CD4-positive, alpha-beta T cell (primary cell): ENCODE results near the gene E2F1. TPM values are rescaled to one million over a fixed set of nuclear protein-coding genes. Genes with fewer than 3 reads are reported as not detected.

Experiments used
- ATAC-seq: fragments of 200-7000 bp; cut with Tn5 transposase; one replicate; pipeline ENCODE4 v1.10.0; 2022; ENCODE audit warnings: mild to moderate bottlenecking; ENCODE audit not compliant: poor library complexity
- CTCF ChIA-PET: fragments of 350-600 bp; sonication (Branson Sonifier 250); formaldehyde crosslinking; loops from one replicate; lab custom pipeline; 2021; ENCODE audit warnings: antibody characterized with exemption, inconsistent platforms; lab: Charles Lee
- POLR2A ChIA-PET: fragments of 350-600 bp; sonication (Branson Sonifier 250); formaldehyde crosslinking; loops from one replicate; lab custom pipeline; 2021; ENCODE audit warnings: antibody characterized with exemption, inconsistent platforms; lab: Charles Lee
- DNase-seq, 14 experiments: peaks; one replicate each; pipeline ENCODE4 v3.0.0-alpha.2; 2013 to 2020; ENCODE audit warnings: mixed read lengths in 2 of 14
- H3K27ac ChIP-seq, 2 donors: one replicate each; pipeline versions ENCODE4 v1.5.1 to v1.7.0; 2013; ENCODE audit warnings: low read length in 2 of 2, low read depth in 1 of 2, mild to moderate bottlenecking in 1 of 2
- H3K27me3 ChIP-seq, 2 experiments: 1 replicate in 1 of 2; 2 replicates in 1 of 2; pipeline versions ENCODE4 v1.6.1 to v1.7.0; 2013; ENCODE audit warnings: low read length in 2 of 2, control low read depth in 1 of 2, mild to moderate bottlenecking in 1 of 2, moderate library complexity in 1 of 2; ENCODE audit not compliant: insufficient read depth in 2 of 2, control insufficient read depth in 1 of 2
- H3K36me3 ChIP-seq: one replicate; pipeline ENCODE4 v1.6.1; 2013; ENCODE audit warnings: low read length, control low read depth; ENCODE audit not compliant: insufficient read depth
- H3K4me1 ChIP-seq: one replicate; pipeline ENCODE4 v1.6.1; 2013; ENCODE audit warnings: low read length, control low read depth; ENCODE audit not compliant: insufficient read depth
- H3K4me3 ChIP-seq: one replicate; pipeline ENCODE4 v1.5.1; 2013; ENCODE audit warnings: mild to moderate bottlenecking, low read length, moderate library complexity
- H3K9me3 ChIP-seq, 2 experiments: 1 replicate in 1 of 2; 2 replicates in 1 of 2; pipeline versions ENCODE4 v1.6.1 to v1.7.0; 2013; ENCODE audit warnings: low read length in 2 of 2, mild to moderate bottlenecking in 2 of 2, control low read depth in 1 of 2, moderate library complexity in 1 of 2; ENCODE audit not compliant: control insufficient read depth in 1 of 2, insufficient read depth in 1 of 2
- H3K27ac Mint-ChIP-seq: one replicate; pipeline ENCODE4 v1.8.0; 2020; ENCODE audit warnings: mixed read lengths
- H3K27me3 Mint-ChIP-seq: one replicate; pipeline ENCODE4 v1.8.0; 2021; ENCODE audit warnings: mixed read lengths
- H3K36me3 Mint-ChIP-seq: one replicate; pipeline ENCODE4 v1.8.0; 2021; ENCODE audit warnings: low read depth, mixed read lengths
- H3K4me1 Mint-ChIP-seq: one replicate; pipeline ENCODE4 v1.8.0; 2021; ENCODE audit warnings: low read depth, mixed read lengths
- H3K4me3 Mint-ChIP-seq: one replicate; pipeline ENCODE4 v1.8.0; 2020; ENCODE audit warnings: mild to moderate bottlenecking, mixed read lengths
- H3K9me3 Mint-ChIP-seq: one replicate; pipeline ENCODE4 v1.8.0; 2020; ENCODE audit warnings: mixed read lengths
- intact Hi-C, 2 experiments: fragments of 100-400 bp; cut with DNase I in 1 of 2; cut with micrococcal nuclease in 1 of 2; formaldehyde crosslinking; loops; one replicate each; pipeline versions ENCODE4 v1.15.1 to v1.9.0; 2023 to 2025; cut with DNase I, micrococcal nuclease
- total RNA-seq, 174 experiments: library from RNA in 2 of 174; stranded (reverse) in 2 of 174; gene quantifications; one replicate each; pipeline ENCODE4 v1.2.3 and lab custom pipeline; 2021 to 2026
- TF ChIP-seq, protein P1 (sequence below): fragments of 200-600 bp; IDR thresholded peaks from one replicate; pipeline ENCODE4 v1.8.0; 2022; ENCODE audit warnings: antibody characterized with exemption, mild to moderate bottlenecking

The E2F1 gene
- total RNA-seq, 2 experiments from 2014 or later: 1.2 to 1.6 TPM

DNA sequence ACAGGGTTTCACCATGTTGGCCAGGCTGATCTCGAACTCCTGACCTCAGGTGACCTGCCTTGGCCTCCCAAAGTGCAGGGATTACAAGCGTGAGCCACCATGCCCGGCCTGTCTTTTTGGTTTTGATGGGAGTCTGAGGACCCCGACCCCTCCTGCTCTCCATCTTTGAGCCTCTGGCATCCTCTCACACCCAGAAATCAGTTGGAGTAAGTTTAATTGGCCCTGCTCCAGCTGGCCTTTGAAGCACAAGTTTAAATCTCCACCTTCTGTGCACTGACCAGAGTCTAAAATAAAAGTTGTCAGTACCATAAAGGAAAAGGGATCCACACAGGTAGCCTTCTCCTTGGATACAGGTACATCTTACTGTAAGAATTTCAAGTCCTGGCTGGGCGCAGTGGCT lies 40.0 kb downstream of the E2F1 start:
- peaks cover 9% of the 10 kb centered on the region for H3K4me1 ChIP-seq
- no peaks in the 10 kb centered on the region for H3K27me3 ChIP-seq
- Mint-ChIP-seq H3K4me1 (peaks cover 4% of the 10 kb centered on the region), H3K27me3 (no peaks in the 10 kb centered on the region), H3K9me3 (no peaks in the 10 kb centered on the region), H3K27ac (no peak overlapping the region), H3K4me3 (no peak overlapping the region), H3K36me3 (peaks cover 45% of the 10 kb centered on the region)
- intact Hi-C loops: no loop called here
- no peak overlapping the region for H3K27ac ChIP-seq
- CTCF ChIA-PET: interaction anchor here (1.3 kb wide), 1 partner anchor 189 kb away, joined by 3 read pairs; no protein-coding TSS in a partner anchor
- TF ChIP-seq, protein P1, sequence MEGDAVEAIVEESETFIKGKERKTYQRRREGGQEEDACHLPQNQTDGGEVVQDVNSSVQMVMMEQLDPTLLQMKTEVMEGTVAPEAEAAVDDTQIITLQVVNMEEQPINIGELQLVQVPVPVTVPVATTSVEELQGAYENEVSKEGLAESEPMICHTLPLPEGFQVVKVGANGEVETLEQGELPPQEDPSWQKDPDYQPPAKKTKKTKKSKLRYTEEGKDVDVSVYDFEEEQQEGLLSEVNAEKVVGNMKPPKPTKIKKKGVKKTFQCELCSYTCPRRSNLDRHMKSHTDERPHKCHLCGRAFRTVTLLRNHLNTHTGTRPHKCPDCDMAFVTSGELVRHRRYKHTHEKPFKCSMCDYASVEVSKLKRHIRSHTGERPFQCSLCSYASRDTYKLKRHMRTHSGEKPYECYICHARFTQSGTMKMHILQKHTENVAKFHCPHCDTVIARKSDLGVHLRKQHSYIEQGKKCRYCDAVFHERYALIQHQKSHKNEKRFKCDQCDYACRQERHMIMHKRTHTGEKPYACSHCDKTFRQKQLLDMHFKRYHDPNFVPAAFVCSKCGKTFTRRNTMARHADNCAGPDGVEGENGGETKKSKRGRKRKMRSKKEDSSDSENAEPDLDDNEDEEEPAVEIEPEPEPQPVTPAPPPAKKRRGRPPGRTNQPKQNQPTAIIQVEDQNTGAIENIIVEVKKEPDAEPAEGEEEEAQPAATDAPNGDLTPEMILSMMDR: no peak
- no peak overlapping the region for H3K4me3 ChIP-seq
- H3K36me3 ChIP-seq: peaks cover 21% of the 10 kb centered on the region
- no peaks in the 10 kb centered on the region for H3K9me3 ChIP-seq
- POLR2A ChIA-PET: interaction anchor here (1.1 to 1.5 kb wide), 2 partner anchors 21 to 23 kb away, joined by 3 read pairs; no protein-coding TSS in a partner anchor
- no peak for ATAC-seq
- DNase-seq: no peak

DNA sequence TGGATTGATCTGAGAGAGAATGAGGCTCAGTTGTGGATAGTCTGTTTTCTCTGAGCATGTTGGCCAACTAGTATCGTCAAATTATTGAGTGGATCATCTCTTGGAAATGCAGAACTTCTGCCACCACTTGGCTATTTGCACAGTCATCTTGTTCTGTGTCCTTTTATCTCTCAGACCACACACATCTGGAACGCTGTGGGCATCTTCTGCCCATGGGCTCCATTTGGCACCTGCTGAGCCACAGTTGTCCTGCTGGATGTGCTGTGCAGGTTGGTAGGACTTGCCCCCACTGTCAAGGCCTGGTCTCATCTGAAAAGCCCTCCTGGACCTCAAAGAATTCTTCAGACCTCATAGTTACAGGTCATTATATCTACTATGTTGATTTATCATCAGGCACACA lies 40.8 kb downstream of the E2F1 start:
- no peaks in the 10 kb centered on the region for H3K27me3 Mint-ChIP-seq
- H3K36me3 Mint-ChIP-seq: peaks cover 52% of the 10 kb centered on the region
- H3K27ac ChIP-seq: no peak overlapping the region
- no peaks in the 10 kb centered on the region for H3K9me3 Mint-ChIP-seq
- H3K27me3 ChIP-seq: no peaks in the 10 kb centered on the region
- H3K4me3 ChIP-seq: no peak overlapping the region
- H3K9me3 ChIP-seq: no peaks in the 10 kb centered on the region
- peaks cover 4% of the 10 kb centered on the region for H3K4me1 Mint-ChIP-seq
- H3K4me1 ChIP-seq: peaks cover 9% of the 10 kb centered on the region
- H3K27ac Mint-ChIP-seq: no peak overlapping the region
- TF ChIP-seq, protein P1: no peak
- no peak overlapping the region for H3K4me3 Mint-ChIP-seq
- ChIA-PET POLR2A (interaction anchor here (1.5 kb wide), 1 partner anchor 22 kb away, joined by 3 read pairs; no protein-coding TSS in a partner anchor), CTCF (no interaction called here)
- ATAC-seq (no peak), DNase-seq (no peak)
- peaks cover 28% of the 10 kb centered on the region for H3K36me3 ChIP-seq
- intact Hi-C loops: no loop called here

DNA sequence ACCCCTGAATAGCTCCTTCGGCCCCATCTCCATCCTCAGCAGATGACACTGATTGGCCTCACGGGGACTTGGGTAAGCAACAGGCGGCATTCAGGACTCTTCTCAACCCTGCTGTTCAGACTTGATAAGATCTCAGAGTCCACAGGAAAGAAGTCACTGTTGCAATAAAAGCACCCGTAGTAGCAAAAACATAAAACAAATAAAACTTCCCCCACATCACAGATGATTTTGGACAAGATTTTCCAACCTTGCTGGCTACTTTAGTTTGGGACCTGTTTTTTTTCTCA lies 41.2 kb downstream of the E2F1 start:
- ChIA-PET CTCF (no interaction called here), POLR2A (no interaction called here)
- Mint-ChIP-seq H3K27ac (no peak overlapping the region), H3K4me1 (peaks cover 4% of the 10 kb centered on the region), H3K36me3 (peaks cover 56% of the 10 kb centered on the region), H3K9me3 (no peaks in the 10 kb centered on the region), H3K27me3 (no peaks in the 10 kb centered on the region), H3K4me3 (no peak overlapping the region)
- intact Hi-C loops: no loop called here
- H3K4me1 ChIP-seq: peaks cover 9% of the 10 kb centered on the region
- H3K4me3 ChIP-seq: no peak overlapping the region
- H3K9me3 ChIP-seq: no peaks in the 10 kb centered on the region
- ATAC-seq (no peak), DNase-seq (no peak)
- no peak overlapping the region for H3K27ac ChIP-seq
- TF ChIP-seq, protein P1: no peak
- no peaks in the 10 kb centered on the region for H3K27me3 ChIP-seq
- peaks cover 32% of the 10 kb centered on the region for H3K36me3 ChIP-seq
